Fibroblast of skin of abdomen (primary cell): Measurements from ENCODE around the gene UBE2C.

Experiments
- DNase-seq: peaks from one replicate; pipeline ENCODE4 v3.0.0-alpha.2; 2013

Gene UBE2C

DNA sequence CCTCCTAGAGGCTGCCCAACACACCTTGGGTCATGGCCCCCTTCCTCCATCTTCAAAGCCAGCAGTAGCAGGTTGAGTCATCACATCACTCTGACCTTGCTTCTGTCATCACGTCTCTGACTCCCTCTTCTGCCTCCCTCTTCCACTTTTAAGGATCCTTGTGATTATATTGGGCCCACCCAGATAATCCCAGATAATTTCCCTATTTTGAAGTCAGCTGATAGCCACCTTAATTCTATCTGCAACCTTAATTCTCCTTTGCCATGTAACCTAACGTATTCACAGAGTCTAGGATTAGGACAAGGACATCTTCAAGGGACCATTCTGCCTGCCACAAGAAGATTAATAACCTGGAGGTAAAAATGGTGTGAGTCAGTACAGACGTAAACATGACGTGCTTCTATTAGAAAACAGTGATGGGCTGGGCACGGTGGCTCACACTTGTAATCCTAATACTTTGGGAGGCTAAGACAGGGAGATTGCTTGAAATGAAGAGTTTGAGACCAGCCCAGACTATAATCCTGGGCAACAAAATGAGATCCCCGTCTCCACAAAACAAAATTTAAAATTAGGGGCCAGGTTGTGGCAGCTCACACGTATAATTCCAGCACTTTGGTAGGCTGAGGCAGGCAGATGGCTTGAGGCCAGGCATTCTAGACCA is 48.2 kb downstream of the UBE2C start:
- no peak for DNase-seq

DNA sequence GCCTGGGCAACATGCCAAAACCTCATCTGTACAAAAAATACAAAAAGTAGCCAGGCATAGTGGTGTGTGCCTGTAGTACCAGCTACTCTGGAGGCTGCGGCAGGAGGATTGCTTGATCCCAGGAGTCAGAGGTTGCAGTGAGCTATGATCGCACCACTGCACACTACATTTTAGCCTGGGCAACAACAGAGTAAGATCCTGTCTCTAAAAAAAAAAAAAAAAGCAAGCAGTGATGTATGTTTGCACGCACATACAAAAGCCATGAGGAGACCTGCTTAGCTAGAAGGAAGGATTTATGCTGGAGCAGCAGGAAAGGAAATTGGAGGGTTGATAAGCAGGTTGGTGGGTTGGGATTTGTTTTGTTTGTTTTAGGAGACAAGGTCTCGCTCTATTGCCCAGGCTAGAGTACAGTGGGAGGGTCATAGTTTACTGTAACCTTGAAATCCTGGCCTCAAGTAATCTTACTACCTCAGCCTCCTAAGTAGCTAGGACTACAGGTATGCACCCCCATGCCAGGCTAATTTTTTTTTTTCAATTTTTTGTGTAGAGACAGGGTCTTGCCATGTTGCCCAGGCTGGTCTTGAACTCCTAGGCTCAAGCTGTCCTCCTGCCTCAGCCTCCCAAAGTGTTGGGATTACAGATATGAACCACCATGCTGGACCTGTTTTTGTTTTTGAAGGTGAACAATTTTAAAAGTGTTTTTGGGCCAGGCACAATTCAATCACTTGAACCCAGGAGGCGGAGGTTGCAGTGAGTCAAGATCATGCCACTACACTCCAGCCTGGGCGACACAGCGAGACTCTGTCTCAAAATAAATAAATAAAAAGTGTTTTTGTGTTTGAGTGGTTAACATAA is 49.0 kb downstream of the UBE2C start:
- DNase-seq: no peak

DNA sequence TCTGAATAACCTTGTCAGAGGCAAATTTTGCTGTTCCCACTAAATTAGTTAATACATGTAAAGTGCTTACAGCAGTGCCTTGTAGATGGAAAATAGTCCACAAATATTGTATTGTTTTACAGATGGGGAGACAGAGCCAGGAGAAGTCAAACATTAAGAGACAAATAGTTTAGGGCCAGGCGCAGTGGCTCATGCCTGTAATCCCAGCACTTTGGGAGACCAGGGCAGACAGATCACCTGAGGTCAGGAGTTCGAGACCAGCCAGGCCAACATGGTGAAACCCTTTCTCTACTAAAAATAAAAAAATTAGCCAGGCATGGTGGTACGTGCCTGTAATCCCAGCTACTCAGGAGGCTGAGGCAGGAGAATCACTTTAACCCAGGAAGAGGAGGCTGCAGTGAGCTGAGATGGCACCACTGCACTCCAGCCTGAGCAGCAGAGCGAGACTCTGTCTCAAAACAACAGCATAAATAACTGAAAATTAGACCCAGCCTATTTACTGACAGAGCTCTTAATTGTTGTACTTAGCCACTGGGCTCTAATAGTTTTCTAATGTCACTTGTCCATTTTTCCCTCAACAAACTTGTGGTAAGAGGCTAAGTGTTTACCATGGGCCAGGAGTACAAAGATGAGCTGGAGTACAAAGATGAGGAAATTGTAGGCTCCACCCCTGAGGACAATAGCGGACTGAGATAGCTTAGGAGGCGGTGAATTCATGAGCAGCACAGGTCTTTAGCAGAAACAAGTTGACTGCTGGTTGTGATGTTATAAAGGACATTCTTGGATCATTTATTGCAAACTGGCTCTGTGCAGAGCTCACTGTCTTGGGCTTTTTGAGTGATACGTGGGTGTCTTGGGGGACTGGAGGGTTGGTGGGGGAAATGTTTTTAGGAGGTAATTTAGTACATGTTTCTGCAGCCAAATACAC is 51.4 kb downstream of the UBE2C start:
- no peak for DNase-seq

DNA sequence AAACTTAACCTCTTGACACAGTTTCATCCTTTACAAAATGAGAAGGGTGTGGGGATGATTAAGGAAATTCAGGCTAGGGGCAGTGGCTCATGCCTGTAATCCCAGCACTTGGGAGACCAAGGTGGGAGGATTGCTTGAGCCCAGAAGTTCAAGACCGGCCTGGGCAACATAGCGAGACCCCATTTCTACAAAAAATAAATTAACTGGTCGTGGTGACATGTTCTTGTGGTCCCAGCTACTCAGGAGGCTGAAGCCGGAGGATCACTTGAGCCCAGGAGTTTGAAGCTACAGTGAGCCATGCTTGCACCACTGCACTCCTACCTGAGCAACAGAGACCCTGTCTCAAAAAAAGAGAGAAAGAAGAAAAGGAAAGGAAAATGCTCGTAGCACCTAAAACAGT is 54.0 kb downstream of the UBE2C start:
- DNase-seq: no peak
